ENCODE results near the gene MCOLN2.
A peak's percentile ranks its signal among the peaks of the same experiment; 100 is the strongest.

The MCOLN2 gene

DNA sequence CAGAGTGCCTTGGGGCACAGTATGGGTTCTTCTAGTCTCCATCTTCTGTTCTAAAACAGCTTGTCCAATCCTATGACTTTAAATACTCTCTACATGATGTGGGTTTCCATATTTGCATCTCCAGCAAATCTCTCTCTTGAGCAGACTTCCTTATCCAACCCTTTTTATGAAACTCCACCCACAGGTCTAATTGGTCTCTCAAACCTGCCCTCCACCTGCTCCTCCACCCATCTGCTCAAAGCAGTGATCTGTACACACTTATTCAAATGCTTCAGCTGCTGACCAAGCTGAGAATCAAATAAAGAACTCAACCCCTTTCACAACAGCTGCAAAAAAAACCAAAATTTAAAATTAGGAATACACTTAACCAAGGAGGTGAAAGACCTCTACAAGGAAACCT, 11.5 kb downstream of the MCOLN2 start:
- no peak for DNase-seq (ENCODE audit: low read depth)

DNA sequence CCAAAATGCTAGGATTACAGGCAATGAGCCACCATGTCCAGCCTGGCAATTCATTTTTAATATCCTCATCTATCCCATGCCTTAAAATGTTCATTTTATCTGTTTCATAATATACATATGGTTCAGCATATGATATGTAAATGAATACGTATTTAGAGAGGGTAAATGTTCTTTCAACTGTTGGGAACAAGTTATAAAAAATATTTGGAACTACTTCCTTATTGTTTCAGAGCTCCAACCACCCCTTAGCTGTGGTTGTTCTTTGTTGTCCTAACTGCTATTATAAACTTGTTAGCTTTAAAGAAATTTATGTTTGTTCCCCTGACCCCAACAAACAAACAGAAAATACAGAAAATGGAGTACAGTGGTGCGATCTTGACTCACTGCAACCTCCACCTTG, 14.5 kb downstream of the MCOLN2 start:
- no peak for DNase-seq (ENCODE audit: low read depth)

DNA sequence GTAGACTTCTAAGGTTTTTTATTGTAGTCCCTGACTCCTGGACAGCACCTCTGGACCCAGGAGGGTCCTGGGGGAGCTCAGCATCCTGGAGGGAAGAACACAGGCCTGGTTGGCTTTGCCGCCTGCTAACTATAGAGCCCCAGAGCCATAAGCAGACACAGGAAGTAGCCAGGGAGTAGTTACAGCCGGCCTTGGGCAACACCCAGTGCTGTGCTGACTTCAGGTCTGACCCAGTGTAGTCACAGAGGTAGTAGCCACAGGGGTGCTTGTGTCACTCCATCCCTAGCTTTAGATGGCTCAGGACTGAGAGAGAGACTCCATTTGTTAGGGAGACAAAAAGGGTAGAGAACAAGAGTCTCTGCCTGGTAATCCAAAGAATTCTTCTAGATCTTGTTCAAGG, 21.9 kb downstream of the MCOLN2 start:
- no peak for DNase-seq (ENCODE audit: low read depth)

DNA sequence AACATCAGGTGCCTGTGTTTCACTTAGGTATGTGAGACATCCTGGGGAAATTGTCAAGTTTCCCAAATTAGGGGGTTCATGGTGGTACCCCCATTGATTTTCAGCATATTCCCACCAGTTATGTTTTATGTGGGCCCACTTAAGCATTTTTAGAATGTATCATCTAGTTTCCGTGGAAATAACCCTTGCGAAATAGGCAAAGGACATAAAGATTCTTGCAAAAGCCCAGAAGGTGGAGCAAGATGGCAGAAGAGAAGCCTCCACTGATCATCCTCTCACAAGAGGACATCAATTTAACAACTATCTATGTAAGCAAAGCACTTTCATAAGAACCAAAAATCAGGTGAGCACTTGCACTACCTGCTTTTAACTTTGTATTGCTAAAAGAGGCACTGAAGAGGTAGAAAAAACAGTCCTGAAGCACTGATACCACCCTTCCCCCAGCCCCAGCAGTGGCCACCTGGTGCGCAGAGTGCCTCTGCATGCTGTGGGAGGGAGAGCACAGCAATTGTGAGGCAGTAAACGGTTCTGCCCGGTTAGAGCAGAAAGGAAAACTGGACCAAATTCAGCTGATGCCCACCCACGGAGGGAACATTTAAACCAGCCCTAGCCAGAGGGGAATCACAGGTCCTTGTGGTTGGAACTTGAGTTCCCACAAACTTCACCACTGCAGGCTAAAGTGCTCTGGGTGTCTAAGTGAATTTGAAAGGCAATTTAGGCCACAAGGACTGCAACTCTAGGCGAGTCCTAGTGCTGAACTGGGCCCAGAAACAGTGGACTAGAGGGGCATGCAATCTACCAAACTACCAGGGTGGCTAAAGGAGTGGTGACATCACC, 23.2 kb downstream of the MCOLN2 start:
- DNase-seq (ENCODE audit: low read depth) = no peak

GRCh38 chr1:84972377-84972987, 24.4 kb downstream of the MCOLN2 start:
- no peak for DNase-seq (ENCODE audit: low read depth)

GRCh38 chr1:84971957-84972356, 25.0 kb downstream of the MCOLN2 start:
- DNase-seq (ENCODE audit: low read depth) = no peak

- DNase-seq (ENCODE audit: low read depth) = no peak
These were observed 27.2 kb downstream of the MCOLN2 start for GRCh38 chr1:84969489-84970250.

- DNase-seq (ENCODE audit: low read depth) = no peak
These were observed 28.0 kb downstream of the MCOLN2 start for GRCh38 chr1:84968865-84969264.

DNA sequence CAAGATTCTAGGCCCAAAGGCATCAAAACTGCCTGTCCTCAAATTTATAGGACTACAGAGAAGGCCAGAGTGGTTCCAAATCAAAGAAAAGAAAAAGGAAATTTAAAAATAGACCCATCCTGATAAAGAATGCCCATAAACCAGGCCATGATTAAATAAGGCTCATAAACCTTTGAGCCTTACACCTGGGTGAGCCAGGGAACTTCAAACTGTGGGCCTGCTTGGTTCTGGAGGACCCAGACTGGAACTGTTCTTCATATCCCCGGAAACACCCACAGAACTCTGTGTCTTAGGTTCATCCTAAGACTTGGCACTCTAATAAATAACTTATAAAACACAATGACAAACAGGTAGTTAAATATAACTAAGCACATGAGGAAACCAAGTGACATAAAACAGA, 28.8 kb downstream of the MCOLN2 start:
- DNase-seq (ENCODE audit: low read depth) = no peak

DNA sequence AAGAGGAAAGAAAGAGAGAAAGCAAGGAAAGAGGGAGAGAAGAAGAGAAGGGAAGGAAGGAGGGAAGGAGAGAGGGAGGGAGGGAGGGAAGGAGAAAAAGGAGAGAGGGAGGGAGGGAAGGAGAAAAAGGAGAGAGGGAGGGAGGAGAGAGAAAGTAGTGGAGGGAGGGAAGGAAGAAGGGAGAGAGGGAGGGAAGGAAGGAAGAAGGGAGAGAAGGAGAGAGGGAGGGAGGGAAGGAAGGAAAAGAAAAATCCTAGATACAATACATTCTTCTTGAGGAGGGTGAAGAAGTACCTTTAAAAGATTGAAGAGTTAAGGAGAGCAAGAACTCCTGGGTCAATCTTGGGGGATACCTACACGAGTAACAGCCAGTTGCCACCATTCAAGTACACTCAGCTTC, 29.2 kb downstream of the MCOLN2 start:
- no peak for DNase-seq (ENCODE audit: low read depth)

DNA sequence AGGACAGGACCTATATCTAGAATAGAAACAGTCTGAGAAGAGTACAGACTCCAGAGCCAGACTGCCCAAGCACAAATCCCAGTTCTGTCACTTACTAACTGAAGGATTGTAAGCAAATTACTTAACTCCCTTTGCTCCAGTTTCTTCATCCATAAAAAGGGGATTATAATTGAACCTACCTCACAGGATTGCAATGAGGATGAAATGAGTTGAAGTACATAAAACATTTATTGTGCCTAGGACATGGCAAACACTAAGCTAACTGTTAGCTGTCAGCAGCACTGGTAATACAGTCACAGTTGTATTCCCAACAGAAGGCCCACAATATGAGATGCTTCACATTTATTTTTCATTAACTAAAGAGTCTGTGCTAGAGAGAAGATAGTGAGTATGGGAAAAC, 33.9 kb downstream of the MCOLN2 start:
- no peak for DNase-seq (ENCODE audit: low read depth)

DNA sequence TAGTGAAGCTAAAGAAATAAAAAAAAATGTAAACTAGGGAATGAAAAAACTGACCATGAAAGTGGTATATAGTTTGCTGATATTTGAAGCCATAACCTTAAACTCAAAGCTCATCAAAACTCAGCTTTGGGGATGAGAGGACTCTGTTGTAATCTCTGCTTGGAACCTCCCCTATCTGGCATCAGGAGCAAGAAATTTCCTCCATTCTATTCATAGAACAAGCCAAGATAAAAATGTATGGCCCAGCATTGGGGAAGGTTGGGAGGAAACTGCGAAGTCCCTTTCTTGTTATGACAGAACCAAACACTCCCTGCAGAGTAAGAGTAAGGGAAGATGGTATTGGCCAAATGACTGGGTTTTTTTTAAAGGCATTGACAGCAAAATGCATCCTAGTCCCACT, 35.6 kb downstream of the MCOLN2 start:
- no peak for DNase-seq (ENCODE audit: low read depth)

DNA sequence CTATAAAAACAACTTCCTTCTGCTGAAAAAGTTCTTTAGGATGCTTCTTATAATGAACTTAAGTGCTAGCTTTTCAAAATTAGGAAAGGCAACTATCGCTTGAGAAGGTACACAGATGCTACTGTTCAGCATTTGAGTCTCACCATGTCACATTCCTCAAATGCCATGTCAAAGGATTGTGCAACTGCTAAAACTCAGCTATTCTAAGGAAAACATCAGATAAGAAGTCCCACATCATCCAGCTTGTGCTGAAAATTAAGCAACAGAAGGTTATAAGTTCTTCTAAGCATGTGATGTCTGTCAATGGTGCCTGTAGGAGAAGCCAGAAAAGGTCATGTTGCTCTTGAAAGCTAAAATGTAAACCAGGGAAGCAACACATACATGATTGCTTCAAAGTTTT, 36.5 kb downstream of the MCOLN2 start:
- DNase-seq (ENCODE audit: low read depth) = no peak

DNA sequence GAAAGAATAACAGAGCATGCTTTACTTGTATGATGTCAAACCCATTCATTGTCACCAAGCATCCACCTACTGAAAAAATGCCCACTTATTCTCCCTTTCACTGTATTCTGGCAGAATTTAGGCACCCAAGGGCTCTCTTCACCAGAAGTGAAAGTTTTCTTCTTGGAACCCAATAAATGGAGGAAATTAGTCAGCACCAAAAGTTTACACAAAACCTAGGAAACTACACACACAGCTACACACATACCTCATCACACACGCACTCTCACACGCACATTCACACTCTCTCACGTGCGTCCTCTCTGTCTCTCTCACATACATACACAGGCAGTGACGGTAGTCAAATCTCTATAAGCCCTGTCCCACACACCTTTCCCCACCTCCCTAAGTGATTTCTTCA, 37.6 kb downstream of the MCOLN2 start:
- DNase-seq (ENCODE audit: low read depth) = no peak

GRCh38 chr1:84957966-84958365, 38.9 kb downstream of the MCOLN2 start:
- no peak for DNase-seq (ENCODE audit: low read depth)

DNA sequence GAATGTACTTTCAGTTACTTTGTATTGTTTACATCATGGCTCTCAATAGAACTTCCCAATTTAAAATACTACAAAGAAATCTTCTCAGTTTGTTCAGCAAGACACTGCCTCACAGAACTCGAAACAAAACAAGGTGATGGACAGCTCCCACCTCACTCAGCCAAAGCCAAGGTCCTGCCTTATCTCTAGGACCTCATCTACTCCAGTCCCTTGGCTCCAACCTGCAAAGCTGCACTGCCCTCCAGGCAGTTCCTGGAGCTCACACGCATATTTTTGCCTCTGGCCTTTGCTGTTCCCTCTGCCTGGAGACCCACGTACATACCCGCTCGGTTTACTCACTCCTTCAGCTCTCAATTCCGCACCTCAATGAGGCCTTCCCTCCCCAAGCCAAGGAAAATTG, 40.3 kb downstream of the MCOLN2 start:
- no peak for DNase-seq (ENCODE audit: low read depth)

DNA sequence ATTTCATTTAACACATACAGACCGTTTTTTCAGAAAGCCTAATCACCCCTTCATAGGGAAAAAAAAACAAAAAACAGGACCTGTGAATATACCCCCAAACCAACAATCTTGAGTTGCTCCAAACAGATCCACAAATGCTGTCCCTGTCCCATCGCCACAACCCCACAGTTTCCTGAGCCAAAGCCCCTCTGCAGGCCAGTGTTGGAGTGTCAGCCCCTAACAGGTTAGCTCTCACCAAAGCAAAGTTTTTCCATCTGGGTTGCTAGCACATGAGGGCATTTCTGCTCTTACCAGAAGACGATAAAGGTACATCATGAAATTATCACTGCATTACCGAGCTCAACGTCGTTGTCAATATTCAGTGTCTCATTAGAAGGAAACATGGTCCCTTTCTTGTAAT, 40.8 kb downstream of the MCOLN2 start:
- DNase-seq (ENCODE audit: low read depth) = no peak

- no peak for DNase-seq (ENCODE audit: low read depth)
These were observed 47.2 kb downstream of the MCOLN2 start for GRCh38 chr1:84949664-84950063.

GRCh38 chr1:84947536-84948410, 49.1 kb downstream of the MCOLN2 start:
- no peak for DNase-seq (ENCODE audit: low read depth)

GRCh38 chr1:84946631-84947030, 50.3 kb downstream of the MCOLN2 start:
- no peak for DNase-seq (ENCODE audit: low read depth)

- peak; percentile 73 for DNase-seq (ENCODE audit: low read depth)
These were observed 52.0 kb downstream of the MCOLN2 start for GRCh38 chr1:84944767-84945486.
